ENCODE results near the gene UNC13A. TPM values are rescaled to one million over a fixed set of nuclear protein-coding genes. Genes with fewer than 3 reads are reported as not detected.

UNC13A gene
- total and polyA plus RNA-seq, 2 of the 13 experiments (the other 11 are each of a cell fraction or from before 2014, with no cell fraction given) = 0.11 to 0.45 TPM

DNA sequence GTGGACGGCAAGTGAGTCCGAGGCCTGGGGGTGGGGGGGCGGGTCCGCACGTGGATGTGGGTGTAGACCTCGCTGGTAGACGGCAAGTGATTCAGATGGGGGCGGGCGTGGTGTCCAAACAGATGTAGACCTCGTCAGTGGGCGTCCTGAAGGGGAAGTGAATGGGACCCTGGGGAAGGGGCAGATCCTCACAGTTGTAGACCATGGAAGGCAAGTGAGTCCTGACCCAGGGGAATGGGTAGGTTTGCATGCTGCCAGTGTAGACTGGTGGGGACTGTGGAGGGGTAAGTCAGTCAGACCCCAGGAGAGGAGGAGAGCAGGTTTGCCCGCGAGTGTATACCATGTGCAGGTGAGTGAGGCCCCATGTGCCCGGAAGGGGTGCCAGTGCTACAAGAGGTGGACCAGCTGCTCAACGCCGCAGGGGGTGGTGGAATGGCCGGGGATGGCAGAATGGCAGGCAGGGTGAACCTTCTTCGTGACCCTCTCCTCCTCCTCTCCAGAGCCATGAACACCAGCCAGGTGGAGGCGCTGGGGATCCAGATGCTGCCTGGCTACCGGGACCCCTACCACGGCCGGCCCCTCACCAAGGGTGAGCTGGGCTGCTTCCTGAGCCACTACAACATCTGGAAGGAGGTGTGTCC is 110.6 kb downstream of the UNC13A start:
- ChIA-PET POLR2A (no interaction called here), CTCF (ENCODE audit: low intra/inter-chr PET ratio, low total read pairs) (no interaction called here)
- Histone ChIP-seq H3K27me3 (ENCODE audit: control insufficient read depth in 1 of 2, insufficient read depth in 2 of 2, low read length in 2 of 2) (no peaks in the 10 kb centered on the region), H3K27ac (ENCODE audit: extremely low read length, insufficient read depth, low read length) (no peak overlapping the region), H3K79me2 (ENCODE audit: insufficient read depth, low read length) (no peaks in the 10 kb centered on the region), H3K36me3 (replicated peaks in 1 of 2; ENCODE audit: control insufficient read depth in 1 of 2, insufficient read depth in 2 of 2, low read length in 2 of 2) (peaks cover 16 to 50% of the 10 kb centered on the region in 2 experiments), H3K4me2 (ENCODE audit: low read depth, low read length) (no peak overlapping the region), H3K9ac (ENCODE audit: insufficient read depth, low read depth, low read length) (no peak overlapping the region), H3K4me1 (ENCODE audit: insufficient read depth, low read length) (no peaks in the 10 kb centered on the region), H3K9me3 (ENCODE audit: low read length) (no peaks in the 10 kb centered on the region), H2AFZ (ENCODE audit: low read length) (no peak overlapping the region), H3K4me3 (replicated peaks in 1 of 3; ENCODE audit: insufficient read depth in 1 of 3, low read depth in 2 of 3, low read length in 3 of 3) (no peak overlapping the region), H4K20me1 (ENCODE audit: insufficient read depth, low read length) (peaks cover 2% of the 10 kb centered on the region; the same call in 1 of the 2 replicates)
- FAIRE-seq (no peak), DNase-seq (ENCODE audit: low spot score) (no peak), ATAC-seq (no peak)
- 97% methylated on average over 18 of the region's 22 CpGs for WGBS (ENCODE audit: low lambda C conversion rate)
- no TSS peak for BruUV-seq (replicated peaks)
- intact Hi-C loops (cut with micrococcal nuclease; ENCODE audit: unreplicated experiment) = no loop called here
- in situ Hi-C loops (cut with HindIII; ENCODE audit: extremely low pct_ligation_motif_present, low pct_unique_long_range_greater_than_20kb) = loop anchor here (10.0 kb wide), 1 partner anchor 123 kb away; no protein-coding TSS in a partner anchor
- TF ChIP-seq ZNF83 (CRISPR knock-in tag; IDR thresholded peaks at IDR 0.05; ENCODE audit: borderline replicate concordance) (no peak), LCORL (IDR thresholded peaks at IDR 0.05) (no peak), LCORL (CRISPR knock-in tag; IDR thresholded peaks at IDR 0.05) (no peak), FOXA3 (CRISPR knock-in tag; IDR thresholded peaks at IDR 0.05) (no peak)
- TF ChIP-seq, protein P1, sequence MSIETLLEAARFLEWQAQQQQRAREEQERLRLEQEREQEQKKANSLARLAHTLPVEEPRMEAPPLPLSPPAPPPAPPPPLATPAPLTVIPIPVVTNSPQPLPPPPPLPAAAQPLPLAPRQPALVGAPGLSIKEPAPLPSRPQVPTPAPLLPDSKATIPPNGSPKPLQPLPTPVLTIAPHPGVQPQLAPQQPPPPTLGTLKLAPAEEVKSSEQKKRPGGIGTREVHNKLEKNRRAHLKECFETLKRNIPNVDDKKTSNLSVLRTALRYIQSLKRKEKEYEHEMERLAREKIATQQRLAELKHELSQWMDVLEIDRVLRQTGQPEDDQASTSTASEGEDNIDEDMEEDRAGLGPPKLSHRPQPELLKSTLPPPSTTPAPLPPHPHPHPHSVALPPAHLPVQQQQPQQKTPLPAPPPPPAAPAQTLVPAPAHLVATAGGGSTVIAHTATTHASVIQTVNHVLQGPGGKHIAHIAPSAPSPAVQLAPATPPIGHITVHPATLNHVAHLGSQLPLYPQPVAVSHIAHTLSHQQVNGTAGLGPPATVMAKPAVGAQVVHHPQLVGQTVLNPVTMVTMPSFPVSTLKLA (IDR thresholded peaks at IDR 0.05) = peak; percentile 70

DNA sequence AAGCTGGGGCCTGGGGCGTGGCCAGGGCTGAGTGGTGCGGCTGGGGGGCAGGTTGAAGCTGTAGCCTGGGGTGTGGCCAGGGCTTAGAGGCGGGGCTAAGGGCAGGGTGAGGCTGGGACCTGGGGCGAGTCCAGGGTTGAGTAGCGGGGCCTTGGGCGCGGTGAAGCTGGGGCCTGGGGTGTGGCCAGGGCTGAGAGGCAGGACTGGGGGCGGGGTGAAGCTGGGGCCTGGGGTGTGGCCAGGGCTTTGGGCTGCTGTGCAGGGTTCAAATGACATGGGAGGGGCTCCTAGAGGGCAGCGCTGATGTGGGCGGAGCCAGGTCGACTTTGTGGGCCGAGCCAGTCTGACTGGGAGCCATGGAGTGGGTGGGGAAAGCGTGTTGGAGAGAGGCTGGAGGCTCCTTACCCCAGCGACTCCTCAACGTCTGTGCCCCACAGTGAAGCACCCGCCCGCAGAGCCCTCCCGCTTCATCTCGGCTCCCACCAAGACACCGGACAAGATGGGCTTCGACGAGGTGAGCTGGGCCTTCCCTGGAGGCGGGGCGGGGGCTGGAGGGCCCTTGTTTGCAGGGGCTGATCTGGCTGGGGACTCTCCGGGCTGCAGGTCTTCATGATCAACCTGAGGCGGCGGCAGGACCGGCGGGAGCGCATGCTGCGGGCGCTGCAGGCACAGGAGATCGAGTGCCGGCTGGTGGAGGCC is 111.2 kb downstream of the UNC13A start:
- Histone ChIP-seq H3K9ac (ENCODE audit: insufficient read depth, low read depth, low read length) (no peak overlapping the region), H3K27ac (ENCODE audit: extremely low read length, insufficient read depth, low read length) (no peak overlapping the region), H3K4me1 (ENCODE audit: insufficient read depth, low read length) (no peaks in the 10 kb centered on the region), H3K36me3 (replicated peaks in 1 of 2; ENCODE audit: control insufficient read depth in 1 of 2, insufficient read depth in 2 of 2, low read length in 2 of 2) (peaks cover 17 to 51% of the 10 kb centered on the region in 2 experiments), H3K9me3 (ENCODE audit: low read length) (no peaks in the 10 kb centered on the region), H4K20me1 (ENCODE audit: insufficient read depth, low read length) (peaks cover 2% of the 10 kb centered on the region; the same call in 1 of the 2 replicates), H3K4me2 (ENCODE audit: low read depth, low read length) (no peak overlapping the region), H3K4me3 (replicated peaks in 1 of 3; ENCODE audit: insufficient read depth in 1 of 3, low read depth in 2 of 3, low read length in 3 of 3) (no peak overlapping the region), H3K79me2 (ENCODE audit: insufficient read depth, low read length) (no peaks in the 10 kb centered on the region), H2AFZ (ENCODE audit: low read length) (no peak overlapping the region), H3K27me3 (ENCODE audit: control insufficient read depth in 1 of 2, insufficient read depth in 2 of 2, low read length in 2 of 2) (no peaks in the 10 kb centered on the region)
- CTCF ChIA-PET (ENCODE audit: low intra/inter-chr PET ratio, low total read pairs) = no interaction called here
- POLR2A ChIA-PET = no interaction called here
- in situ Hi-C loops (cut with HindIII; ENCODE audit: extremely low pct_ligation_motif_present, low pct_unique_long_range_greater_than_20kb) = loop anchor here (10.0 kb wide), 1 partner anchor 122 kb away; no protein-coding TSS in a partner anchor
- DNase-seq (ENCODE audit: low spot score) (no peak), ATAC-seq (peak; percentile 44; the same call in 2 of the 3 replicates), FAIRE-seq (no peak)
- intact Hi-C loops (cut with micrococcal nuclease; ENCODE audit: unreplicated experiment) = no loop called here
- WGBS (ENCODE audit: low lambda C conversion rate) = 94% methylated on average over 34 of the region's 34 CpGs
- BruUV-seq (replicated peaks) = no TSS peak
- TF ChIP-seq CBX2 (IDR thresholded peaks at IDR 0.05; ENCODE audit: low read depth, low read length) = no peak
- no peak for TF ChIP-seq CBX2 (CRISPR knock-in tag; IDR thresholded peaks at IDR 0.05; ENCODE audit: low read depth)
- TF ChIP-seq STAT5B (CRISPR knock-in tag; IDR thresholded peaks at IDR 0.05) = no peak
- TF ChIP-seq, protein P2, sequence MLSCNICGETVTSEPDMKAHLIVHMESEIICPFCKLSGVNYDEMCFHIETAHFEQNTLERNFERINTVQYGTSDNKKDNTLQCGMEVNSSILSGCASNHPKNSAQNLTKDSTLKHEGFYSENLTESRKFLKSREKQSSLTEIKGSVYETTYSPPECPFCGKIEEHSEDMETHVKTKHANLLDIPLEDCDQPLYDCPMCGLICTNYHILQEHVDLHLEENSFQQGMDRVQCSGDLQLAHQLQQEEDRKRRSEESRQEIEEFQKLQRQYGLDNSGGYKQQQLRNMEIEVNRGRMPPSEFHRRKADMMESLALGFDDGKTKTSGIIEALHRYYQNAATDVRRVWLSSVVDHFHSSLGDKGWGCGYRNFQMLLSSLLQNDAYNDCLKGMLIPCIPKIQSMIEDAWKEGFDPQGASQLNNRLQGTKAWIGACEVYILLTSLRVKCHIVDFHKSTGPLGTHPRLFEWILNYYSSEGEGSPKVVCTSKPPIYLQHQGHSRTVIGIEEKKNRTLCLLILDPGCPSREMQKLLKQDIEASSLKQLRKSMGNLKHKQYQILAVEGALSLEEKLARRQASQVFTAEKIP (CRISPR knock-in tag; IDR thresholded peaks at IDR 0.05; ENCODE audit: borderline replicate concordance) = no peak
- TF ChIP-seq HNRNPK (IDR thresholded peaks at IDR 0.05; ENCODE audit: low read depth, low read length, poor library complexity, severe bottlenecking) = peak; percentile 36
- peak; percentile 39; the same call in 1 of the 2 replicates for TF ChIP-seq RBFOX2 (IDR thresholded peaks at IDR 0.05; ENCODE audit: low read depth, low read length)
- TF ChIP-seq NAIF1 (CRISPR knock-in tag; IDR thresholded peaks at IDR 0.05; ENCODE audit: borderline replicate concordance) = no peak
- TF ChIP-seq PRPF4 (IDR thresholded peaks at IDR 0.05; ENCODE audit: low read depth, low read length, poor library complexity, severe bottlenecking) = no peak
- no peak for TF ChIP-seq POGZ (CRISPR knock-in tag; IDR thresholded peaks at IDR 0.05)

All from HepG2 (cell line).